HepG2 (cell line): ENCODE data around the gene HNRNPC. TPM values are rescaled to one million over a fixed set of nuclear protein-coding genes. Genes with fewer than 3 reads are reported as not detected.
"Not testable (repeated sequence)": the region's sequence is repeated elsewhere in the genome, so short reads cannot be mapped to it uniquely, and the experiment has no call there.

ENCODE experiments used
- ATAC-seq: fragments of 200-7000 bp; cut with Tn5 transposase; 3 replicates; pipeline ENCODE4 v1.9.1; 2020; ENCODE audit warnings: mild to moderate bottlenecking, moderate library complexity
- BruUV-seq: library from RNA; stranded (reverse); fragments of 400-500 nt; replicated peaks from 2 replicates; lab custom pipeline; 2021; lab: Mats Ljungman, UMichigan
- CTCF ChIA-PET: fragments of 300-600 bp; formaldehyde crosslinking; extraction: SDS; loops from one replicate; lab custom pipeline; 2021; ENCODE audit warnings: low total read pairs, inconsistent platforms, low intra/inter-chr PET ratio; lab: Yijun Ruan, JAX
- POLR2A ChIA-PET: fragments of 350-600 bp; sonication (Branson Sonifier 250); formaldehyde crosslinking; loops from one replicate; lab custom pipeline; 2020; ENCODE audit warnings: antibody characterized with exemption, inconsistent platforms; lab: Yijun Ruan, JAX
- DNase-seq: peaks from one replicate; pipeline ENCODE4 v3.0.0-alpha.2; 2015; ENCODE audit warnings: low spot score
- FAIRE-seq: peaks from 3 replicates; lab custom pipeline; 2011; peaks lifted over from hg19 to GRCh38; lab: Jason Lieb, UNC
- H2AFZ ChIP-seq: one replicate; pipeline ENCODE4 v1.6.1; 2011; ENCODE audit warnings: low read length, inconsistent platforms
- H3K27ac ChIP-seq: fragments of 300-600 bp; 3 replicates; pipeline ENCODE4 v1.8.0; 2011; ENCODE audit warnings: mixed run types, mild to moderate bottlenecking, mixed read lengths, low read length, inconsistent platforms; ENCODE audit not compliant: insufficient read depth; ENCODE audit errors: extremely low read length
- H3K27me3 ChIP-seq, 2 experiments: fragments of 200-600 bp in 1 of 2; 2 replicates in 1 of 2; 3 replicates in 1 of 2; pipeline versions ENCODE4 v1.6.0 to v1.8.0; 2011; ENCODE audit warnings: low read length in 2 of 2, mild to moderate bottlenecking in 2 of 2, moderate library complexity in 2 of 2, inconsistent platforms in 1 of 2; ENCODE audit not compliant: insufficient read depth in 2 of 2, control insufficient read depth in 1 of 2
- H3K36me3 ChIP-seq, 2 experiments: fragments of 200-600 bp in 1 of 2; replicated peaks in 1 of 2; 2 replicates in 1 of 2; 3 replicates in 1 of 2; pipeline versions ENCODE4 v1.5.1 to v1.8.0; 2011; ENCODE audit warnings: low read length in 2 of 2, inconsistent platforms in 1 of 2; ENCODE audit not compliant: insufficient read depth in 2 of 2, control insufficient read depth in 1 of 2
- H3K4me1 ChIP-seq: 2 replicates; pipeline ENCODE4 v1.5.1; 2012; ENCODE audit warnings: low read length, inconsistent platforms; ENCODE audit not compliant: insufficient read depth
- H3K4me2 ChIP-seq: 2 replicates; pipeline ENCODE4 v1.6.0; 2011; ENCODE audit warnings: low read depth, low read length, inconsistent platforms
- H3K4me3 ChIP-seq, 3 experiments: fragments of 200-600 bp in 1 of 3; sonication (generic), shearing (Covaris generic) in 1 of 3; replicated peaks in 1 of 3; 2 replicates each; pipeline ENCODE4 v1.5.1; 2011 to 2016; ENCODE audit warnings: low read length in 3 of 3, inconsistent platforms in 2 of 3, low read depth in 2 of 3, mild to moderate bottlenecking in 2 of 3, control low read depth in 1 of 3, mixed read lengths in 1 of 3; ENCODE audit not compliant: insufficient read depth in 1 of 3
- H3K79me2 ChIP-seq: one replicate; pipeline ENCODE4 v1.6.1; 2011; ENCODE audit warnings: low read length, inconsistent platforms; ENCODE audit not compliant: insufficient read depth
- H3K9ac ChIP-seq: 2 replicates; pipeline ENCODE4 v1.6.0; 2011; ENCODE audit warnings: mild to moderate bottlenecking, low read depth, low read length, inconsistent platforms; ENCODE audit not compliant: insufficient read depth
- H3K9me3 ChIP-seq: 2 replicates; pipeline ENCODE4 v1.5.1; 2012; ENCODE audit warnings: mild to moderate bottlenecking, low read length
- H4K20me1 ChIP-seq: 2 replicates; pipeline ENCODE4 v1.6.0; 2011; ENCODE audit warnings: inconsistent platforms, mild to moderate bottlenecking, low read length, moderate library complexity; ENCODE audit not compliant: insufficient read depth
- CCAR2 ChIP-seq: fragments of 200-400 bp; formaldehyde crosslinking; optimal IDR thresholded peaks from 2 replicates; pipeline ENCODE3; 2018; ENCODE audit warnings: low read depth, mild to moderate bottlenecking, low read length, moderate library complexity
- ERF ChIP-seq: IDR thresholded peaks from 2 replicates; pipeline ENCODE4 v1.6.1; 2018; ENCODE audit warnings: missing biosample characterization, missing genetic modification reagents
- HHEX ChIP-seq: IDR thresholded peaks from 2 replicates; pipeline ENCODE4 v1.6.1; 2016; ENCODE audit warnings: control low read depth
- NFE2L2 ChIP-seq: fragments of 150-350 bp; IDR thresholded peaks from 2 replicates; pipeline ENCODE4 v1.6.1; 2014; ENCODE audit warnings: low read length
- ZNF629 ChIP-seq: sonication (generic); formaldehyde crosslinking; conservative IDR thresholded peaks from 2 replicates; pipeline ENCODE4 v1.5.0; 2020; ENCODE audit warnings: missing genetic modification reagents
- WGBS: methylation state at CpG from one replicate; pipeline ENCODE4 v1.1.6; 2017; ENCODE audit warnings: low lambda C conversion rate; 5-methylcytosine and 5-hydroxymethylcytosine counted together
- in situ Hi-C: cut with HindIII; loops from 2 replicates; pipeline ENCODE4 v1.10.0; 2017; ENCODE audit warnings: low pct_unique_long_range_greater_than_20kb; ENCODE audit not compliant: extremely low pct_ligation_motif_present
- intact Hi-C: fragments of 100-400 bp; cut with micrococcal nuclease; formaldehyde crosslinking; loops from one replicate; pipeline ENCODE4 v1.10.0; 2022; ENCODE audit not compliant: unreplicated experiment
- polyA plus RNA-seq, 8 experiments: library from polyadenylated mRNA; depleted of rRNA in 3 of 8; stranded (reverse) in 7 of 8; unstranded in 1 of 8; fragments of >200 nt; fragmentation: Illumina TruSeq in 4 of 8; extraction: Trizol in 4 of 8; gene quantifications; 2 replicates each; pipeline versions ENCODE4 v1.2.1 to v1.2.3, GENCODE V29; 2011 to 2016; ENCODE audit warnings: low read depth in 4 of 8, missing spikeins in 1 of 8, mixed read lengths in 1 of 8; ENCODE audit not compliant: insufficient read depth in 1 of 8
- total RNA-seq, 5 experiments: library from RNA; depleted of rRNA; stranded (reverse); fragments of >200 nt; fragmentation: Illumina TruSeq; extraction: Trizol; gene quantifications; 2 replicates each; pipeline ENCODE4 v1.2.3, GENCODE V29; 2016; ENCODE audit warnings: low read depth in 1 of 5

Gene HNRNPC
- total and polyA plus RNA-seq, 2 of the 13 experiments (the other 11 are each of a cell fraction or from before 2014, with no cell fraction given) = 628 to 1,099 TPM

DNA sequence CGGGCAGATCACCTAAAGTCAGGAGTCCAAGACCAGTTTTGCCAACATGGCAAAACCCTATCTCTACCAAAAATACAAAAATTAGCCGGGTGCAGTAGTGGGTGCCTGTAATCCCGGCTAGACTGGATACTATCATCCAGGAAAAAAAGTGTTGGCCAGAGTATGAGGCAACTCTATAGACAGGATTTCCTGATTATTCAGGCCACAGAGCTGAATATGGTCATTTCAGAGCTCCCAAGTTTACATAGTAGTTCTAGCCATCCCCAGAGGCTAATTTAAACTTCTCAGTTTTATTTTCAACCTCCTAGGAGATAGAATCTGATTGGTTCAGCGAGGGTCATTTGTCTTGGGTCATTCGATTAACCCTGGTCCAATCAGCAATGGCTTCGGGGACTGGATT, 17.9 kb upstream of the HNRNPC start:
- H3K27me3 ChIP-seq = 0 out of 5 replicates have a peak, but pooled peaks cover 0 to 10% of the 10 kb centered on the region in 2 experiments
- H2AFZ ChIP-seq = no peak overlapping the region
- H3K4me1 ChIP-seq = no peaks in the 10 kb centered on the region
- ChIA-PET POLR2A (no interaction called here), CTCF (no interaction called here)
- H3K9ac ChIP-seq = no peak overlapping the region
- ATAC-seq = no peak; the same call in 2 of the 3 replicates
- TF ChIP-seq CCAR2 = no peak
- TF ChIP-seq HHEX = no peak
- TF ChIP-seq ZNF629 = no peak
- no peak for TF ChIP-seq ERF (CRISPR knock-in tag)
- H3K36me3 ChIP-seq = no peaks in the 10 kb centered on the region
- H3K27ac ChIP-seq = no peak overlapping the region
- no TSS peak for BruUV-seq
- in situ Hi-C loops = no loop called here
- no peak overlapping the region for H3K4me3 ChIP-seq
- H3K79me2 ChIP-seq = no peaks in the 10 kb centered on the region
- no peak for DNase-seq
- FAIRE-seq = no peak
- no peaks in the 10 kb centered on the region for H3K9me3 ChIP-seq
- H3K4me2 ChIP-seq = no peak overlapping the region
- intact Hi-C loops = no loop called here
- no peaks in the 10 kb centered on the region for H4K20me1 ChIP-seq
- 69% methylated on average over 6 of the region's 6 CpGs for WGBS

DNA sequence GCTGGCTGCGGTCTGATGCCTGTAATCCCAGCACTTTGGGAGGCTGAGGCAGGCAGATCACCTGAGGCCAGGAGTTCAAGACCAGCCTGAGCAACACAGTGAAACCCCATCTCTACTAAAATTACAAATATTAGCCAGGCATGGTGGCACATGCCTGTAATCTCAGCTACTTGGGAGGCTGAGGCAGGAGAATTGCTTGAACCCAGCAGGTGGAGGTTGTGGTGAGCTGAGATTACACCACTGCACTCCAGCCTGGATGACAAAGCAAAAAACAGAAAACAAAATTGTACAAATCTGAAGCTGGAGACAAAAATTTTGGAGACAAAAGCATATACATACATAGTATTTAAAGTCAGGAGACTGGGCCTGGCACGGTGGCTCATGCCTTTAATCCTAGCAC, 17.3 kb upstream of the HNRNPC start:
- H3K4me3 ChIP-seq, ATAC-seq, H4K20me1 ChIP-seq, H3K4me1 ChIP-seq: not testable (repeated sequence)
- TF ChIP-seq NFE2L2 = peak; percentile 11; the same call in 1 of the 2 replicates
- TF ChIP-seq, all 625 proteins: peak for 1; not testable (repeated sequence) for 624
- WGBS = 69% methylated on average over 2 of the region's 2 CpGs
- intact Hi-C loops, in situ Hi-C loops, H3K9me3 ChIP-seq, FAIRE-seq, H3K4me2 ChIP-seq, H3K9ac ChIP-seq, POLR2A ChIA-PET, H2AFZ ChIP-seq, BruUV-seq, H3K36me3 ChIP-seq, H3K27me3 ChIP-seq, H3K79me2 ChIP-seq, H3K27ac ChIP-seq, DNase-seq, CTCF ChIA-PET: not testable (repeated sequence)
